CD14-positive monocyte (primary cell): ENCODE results near the gene APEX2. TPM values are rescaled to one million over a fixed set of nuclear protein-coding genes. Genes with fewer than 3 reads are reported as not detected.

Experiments
- DNase-seq, 3 donors: peaks; one replicate each; pipeline ENCODE4 v3.0.0-alpha.2; 2011 to 2022
- H2AFZ ChIP-seq: 2 replicates; pipeline ENCODE4 v1.6.0; 2012; ENCODE audit warnings: mild to moderate bottlenecking, low read depth, low read length, inconsistent platforms; ENCODE audit not compliant: insufficient read depth, poor library complexity, severe bottlenecking
- H3K27ac ChIP-seq, 2 donors: 1 replicate in 1 of 2; 2 replicates in 1 of 2; pipeline ENCODE4 v1.5.1; 2012 to 2013; ENCODE audit warnings: low read length in 2 of 2, control low read depth in 1 of 2, inconsistent platforms in 1 of 2, low read depth in 1 of 2, mild to moderate bottlenecking in 1 of 2
- H3K27me3 ChIP-seq, 2 donors: one replicate each; pipeline versions ENCODE4 v1.6.0 to v1.6.1; 2011 to 2013; ENCODE audit warnings: low read length in 2 of 2; ENCODE audit not compliant: control insufficient read depth in 2 of 2, insufficient read depth in 2 of 2
- H3K36me3 ChIP-seq, 2 donors: replicated peaks in 1 of 2; 1 replicate in 1 of 2; 2 replicates in 1 of 2; pipeline versions ENCODE4 v1.5.1 to v1.6.1; 2012 to 2013; ENCODE audit warnings: low read length in 2 of 2, control low read depth in 1 of 2, inconsistent platforms in 1 of 2, mild to moderate bottlenecking in 1 of 2; ENCODE audit not compliant: insufficient read depth in 2 of 2, control insufficient read depth in 1 of 2
- H3K4me1 ChIP-seq, 2 donors: 1 replicate in 1 of 2; 2 replicates in 1 of 2; pipeline versions ENCODE4 v1.5.1 to v1.6.1; 2012 to 2013; ENCODE audit warnings: low read length in 2 of 2, control low read depth in 1 of 2, inconsistent platforms in 1 of 2, mild to moderate bottlenecking in 1 of 2, moderate library complexity in 1 of 2; ENCODE audit not compliant: insufficient read depth in 2 of 2, control insufficient read depth in 1 of 2
- H3K4me2 ChIP-seq: replicated peaks from 2 replicates; pipeline ENCODE3; 2012; ENCODE audit warnings: low read length, moderate library complexity, mild to moderate bottlenecking; ENCODE audit not compliant: poor library complexity, severe bottlenecking; ENCODE audit errors: extremely low read depth
- H3K4me3 ChIP-seq, 3 experiments: fragments of 200-600 bp in 1 of 3; sonication (generic) in 1 of 3; replicated peaks in 1 of 3; 1 replicate in 2 of 3; 2 replicates in 1 of 3; pipeline ENCODE4 v1.5.1; 2011 to 2013; ENCODE audit warnings: low read length in 3 of 3, mild to moderate bottlenecking in 3 of 3, control low read depth in 2 of 3, low read depth in 2 of 3, inconsistent platforms in 1 of 3, moderate library complexity in 1 of 3
- H3K79me2 ChIP-seq: 2 replicates; pipeline ENCODE4 v1.6.0; 2012; ENCODE audit warnings: mild to moderate bottlenecking, control low read depth, inconsistent platforms, low read length, moderate library complexity; ENCODE audit not compliant: insufficient read depth
- H3K9ac ChIP-seq: 2 replicates; pipeline ENCODE4 v1.6.0; 2017; ENCODE audit warnings: low read length, mild to moderate bottlenecking; ENCODE audit not compliant: insufficient read depth, poor library complexity, severe bottlenecking
- H3K9me3 ChIP-seq, 2 donors: replicated peaks in 1 of 2; 1 replicate in 1 of 2; 2 replicates in 1 of 2; pipeline versions ENCODE4 v1.5.1 to v1.6.1; 2012 to 2013; ENCODE audit warnings: low read length in 2 of 2, control low read depth in 1 of 2; ENCODE audit not compliant: control insufficient read depth in 1 of 2, insufficient read depth in 1 of 2
- H4K20me1 ChIP-seq: 2 replicates; pipeline ENCODE4 v1.6.0; 2012; ENCODE audit warnings: mild to moderate bottlenecking, low read length, control low read depth, moderate library complexity; ENCODE audit not compliant: insufficient read depth
- H3K27ac Mint-ChIP-seq, 7 donors: one replicate each; pipeline ENCODE4 v1.8.0; 2020; ENCODE audit warnings: mild to moderate bottlenecking in 7 of 7, mixed read lengths in 7 of 7, moderate library complexity in 6 of 7, inconsistent platforms in 2 of 7
- H3K27me3 Mint-ChIP-seq, 3 donors: one replicate each; pipeline ENCODE4 v1.8.0; 2021 to 2022; ENCODE audit warnings: low read depth in 3 of 3, mild to moderate bottlenecking in 3 of 3, mixed read lengths in 3 of 3, moderate library complexity in 3 of 3, inconsistent platforms in 1 of 3
- H3K36me3 Mint-ChIP-seq, 2 donors: one replicate each; pipeline ENCODE4 v1.8.0; 2020; ENCODE audit warnings: mixed read lengths in 2 of 2, inconsistent platforms in 1 of 2, mild to moderate bottlenecking in 1 of 2
- H3K4me1 Mint-ChIP-seq: one replicate; pipeline ENCODE4 v1.8.0; 2020; ENCODE audit warnings: mild to moderate bottlenecking, mixed read lengths
- H3K4me3 Mint-ChIP-seq, 2 donors: one replicate each; pipeline ENCODE4 v1.8.0; 2020; ENCODE audit warnings: mild to moderate bottlenecking in 2 of 2, mixed read lengths in 2 of 2, moderate library complexity in 1 of 2
- H3K9me3 Mint-ChIP-seq, 7 donors: one replicate each; pipeline ENCODE4 v1.8.0; 2020 to 2022; ENCODE audit warnings: mixed read lengths in 7 of 7, mild to moderate bottlenecking in 6 of 7, moderate library complexity in 6 of 7, inconsistent platforms in 2 of 7
- CTCF ChIP-seq: fragments of 200-600 bp; IDR thresholded peaks from one replicate; pipeline ENCODE4 v1.8.0; 2022; ENCODE audit warnings: antibody characterized with exemption, mild to moderate bottlenecking
- WGBS: methylation state at CpG from one replicate; pipeline ENCODE4 v1.1.5; 2013; ENCODE audit warnings: missing lambda C conversion rate; ENCODE audit not compliant: insufficient coverage; 5-methylcytosine and 5-hydroxymethylcytosine counted together
- intact Hi-C, 2 donors: fragments of 100-400 bp; cut with micrococcal nuclease; formaldehyde crosslinking; loops; one replicate each; pipeline versions ENCODE4 v1.15.0 to v1.15.1; 2023
- polyA plus RNA-seq, 3 donors: library from polyadenylated mRNA; depleted of rRNA in 1 of 3; unstranded in 2 of 3; stranded (reverse) in 1 of 3; fragments of 300-500 nt in 2 of 3; fragments of >200 nt in 1 of 3; fragmentation: Illumina TruSeq in 2 of 3; gene quantifications; 1 replicate in 2 of 3; 2 replicates in 1 of 3; pipeline ENCODE4 v1.2.3, GENCODE V29; 2012 to 2021

Gene APEX2
- polyA plus RNA-seq, 3 donors: 13.3 to 17.8 (median 14.4) TPM

DNA sequence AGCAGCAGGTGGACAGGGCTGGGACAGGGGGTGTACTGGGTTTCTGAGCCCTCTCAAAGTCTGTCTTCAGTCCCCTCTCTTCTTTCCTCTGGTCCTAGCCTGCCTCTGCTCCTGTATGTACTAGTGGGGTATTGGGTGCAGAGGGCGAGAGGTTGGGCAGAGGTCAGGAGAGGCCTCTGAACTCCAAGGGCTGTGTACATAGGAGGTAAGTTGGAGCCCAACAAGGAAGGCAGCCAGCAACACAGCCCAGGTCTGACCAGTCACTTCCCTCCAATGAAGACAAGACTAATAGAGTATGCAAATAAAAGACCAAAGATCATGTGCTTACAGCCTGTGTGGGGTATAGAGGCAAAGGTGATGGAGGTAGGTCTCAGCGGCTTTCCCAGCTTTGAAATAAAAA, 6.1 kb upstream of the APEX2 start, which contains the start of gene PFKFB1:
Gene PFKFB1 (minus strand): TSS at position 90 of the 400 bp plus-strand sequence. CDS start 181 bp downstream, outside the sequence.
- intact Hi-C loops: loop anchor here in 1 of 2 donors (10.0 kb wide), 1 partner anchor 179 kb away; no protein-coding TSS in a partner anchor
- no peak within 1 kb of the TSS for H3K9ac ChIP-seq
- TF ChIP-seq CTCF: no peak

GRCh38 chrX:54994668-54995351, 5.4 kb upstream of the APEX2 start:
- Mint-ChIP-seq H3K27ac (peak overlapping the region in 1 of 7 donors; percentile 33), H3K36me3 (no peaks in the 10 kb centered on the region), H3K9me3 (peaks cover 0 to 2% (median 0%) of the 10 kb centered on the region in 7 donors), H3K27me3 (peaks cover 2 to 12% (median 2%) of the 10 kb centered on the region in 3 donors), H3K4me3 (peak overlapping the region in 1 of 2 donors; percentile 42), H3K4me1 (peaks cover 13% of the 10 kb centered on the region)
- WGBS: 90% methylated on average over 2 of the region's 6 CpGs
- H3K79me2 ChIP-seq: no peaks in the 10 kb centered on the region
- no peaks in the 10 kb centered on the region for H3K36me3 ChIP-seq
- no peak overlapping the region for H3K27ac ChIP-seq
- no peaks in the 10 kb centered on the region for H3K9me3 ChIP-seq
- no peak for TF ChIP-seq CTCF
- no peak overlapping the region for H2AFZ ChIP-seq
- intact Hi-C loops: loop anchor here in 1 of 2 donors (10.0 kb wide), 1 partner anchor 180 kb away; no protein-coding TSS in a partner anchor
- H3K27me3 ChIP-seq: peaks cover 0 to 2% of the 10 kb centered on the region in 2 donors
- DNase-seq: peak in 2 of 3 donors; percentile 6 to 36
- no peak overlapping the region for H3K4me3 ChIP-seq
- no peaks in the 10 kb centered on the region for H4K20me1 ChIP-seq
- peaks cover 6 to 14% of the 10 kb centered on the region in 2 donors for H3K4me1 ChIP-seq
- H3K4me2 ChIP-seq: no peak overlapping the region
- H3K9ac ChIP-seq: no peak overlapping the region

More for the DNA sequence above, 6.1 kb upstream of the APEX2 start, which contains the start of gene PFKFB1:
- H3K27ac Mint-ChIP-seq: peak within 1 kb of the TSS in 2 of 7 donors; percentile 31 to 33
- Histone ChIP-seq H2AFZ (no peak within 1 kb of the TSS), H3K36me3 (no peaks in the 10 kb centered on the region), H3K4me1 (peaks cover under 1 to 10% of the 10 kb centered on the region in 2 donors), H3K27me3 (peaks cover 0 to 2% of the 10 kb centered on the region in 2 donors), H3K4me2 (no peak within 1 kb of the TSS), H3K27ac (no peak within 1 kb of the TSS), H3K79me2 (no peaks in the 10 kb centered on the region), H4K20me1 (no peaks in the 10 kb centered on the region), H3K4me3 (no peak within 1 kb of the TSS), H3K9me3 (no peaks in the 10 kb centered on the region)
- DNase-seq: no peak
- H3K4me3 Mint-ChIP-seq: peak within 1 kb of the TSS in 1 of 2 donors; percentile 42
- no peaks in the 10 kb centered on the region for H3K36me3 Mint-ChIP-seq
- H3K4me1 Mint-ChIP-seq: peaks cover 9% of the 10 kb centered on the region
- no CpG with 5 or more reads among the region's 2 CpGs for WGBS
- no peaks in the 10 kb centered on the region for H3K9me3 Mint-ChIP-seq
- peaks cover 2 to 10% (median 2%) of the 10 kb centered on the region in 3 donors for H3K27me3 Mint-ChIP-seq
